SKM-1 (cell line): ENCODE results near the gene CYBRD1.

Source experiments
- DNase-seq: peaks from one replicate; lab custom pipeline; 2025; ENCODE audit not compliant: unreplicated experiment; lab: John Stamatoyannopoulos, UW

CYBRD1 gene

DNA sequence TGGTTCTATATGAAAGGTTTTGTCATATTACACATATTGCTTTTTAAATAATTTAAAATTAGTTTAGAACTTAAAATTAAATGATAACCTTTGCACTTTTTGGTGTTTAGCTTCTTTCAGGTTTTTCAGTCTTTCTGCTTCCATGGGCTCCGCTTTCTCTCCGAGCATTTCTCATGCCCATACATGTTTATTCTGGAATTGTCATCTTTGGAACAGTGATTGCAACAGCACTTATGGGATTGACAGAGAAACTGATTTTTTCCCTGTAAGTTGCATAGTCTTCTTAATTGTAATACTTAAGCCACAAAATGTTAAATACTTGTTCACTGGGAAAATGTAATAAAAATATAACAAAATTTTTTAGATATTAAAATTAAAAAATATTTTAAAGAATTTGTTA, 31.0 kb downstream of the CYBRD1 start:
- DNase-seq = no peak

DNA sequence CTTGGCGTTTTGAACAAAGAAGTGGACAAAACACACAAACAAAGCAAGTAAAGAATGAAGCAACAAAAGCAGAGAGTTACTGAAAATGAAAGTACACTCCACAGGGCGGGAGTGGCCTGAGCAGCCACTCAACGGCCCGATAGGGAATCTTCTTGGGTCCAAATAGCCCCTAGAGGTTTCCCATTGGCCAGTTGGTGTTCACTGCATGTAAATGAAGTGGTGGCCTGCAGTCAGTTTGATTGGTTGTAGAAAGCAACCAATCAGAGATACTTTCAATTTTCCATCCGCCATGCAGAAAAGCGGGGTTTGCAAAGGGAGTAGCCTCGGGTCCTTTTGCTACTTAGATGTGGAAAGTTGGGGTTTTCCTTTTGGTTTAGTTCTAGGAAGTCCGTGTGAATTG, 31.6 kb downstream of the CYBRD1 start:
- DNase-seq = no peak

DNA sequence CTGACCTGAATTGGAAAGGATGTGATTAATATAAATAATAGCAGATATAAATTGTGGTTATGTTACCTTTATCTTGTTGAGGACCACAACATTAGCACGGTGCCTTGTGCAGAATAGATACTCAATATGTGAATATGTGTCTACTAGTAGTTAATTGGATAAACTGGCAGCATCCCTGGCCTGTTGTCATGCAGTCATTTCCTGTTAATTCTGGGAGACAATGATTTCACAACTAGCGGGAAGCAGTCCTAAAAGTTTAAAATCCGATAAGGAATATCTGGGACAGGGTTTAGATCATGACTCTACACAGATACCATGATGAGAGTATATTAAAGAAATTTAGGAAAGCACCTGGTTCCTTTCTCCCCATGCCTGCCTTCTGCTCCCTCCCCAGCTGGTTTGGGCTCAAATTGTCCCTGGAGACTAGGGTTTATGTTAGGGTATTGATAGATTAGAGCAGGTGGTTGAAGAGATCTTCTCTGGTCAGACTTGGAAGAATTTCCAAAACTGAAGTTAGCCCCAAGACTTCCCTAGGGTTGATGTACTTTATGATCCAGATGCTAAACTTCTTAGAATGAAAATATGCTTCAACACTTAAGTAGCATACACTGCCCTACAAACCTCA, 32.8 kb downstream of the CYBRD1 start:
- no peak for DNase-seq

DNA sequence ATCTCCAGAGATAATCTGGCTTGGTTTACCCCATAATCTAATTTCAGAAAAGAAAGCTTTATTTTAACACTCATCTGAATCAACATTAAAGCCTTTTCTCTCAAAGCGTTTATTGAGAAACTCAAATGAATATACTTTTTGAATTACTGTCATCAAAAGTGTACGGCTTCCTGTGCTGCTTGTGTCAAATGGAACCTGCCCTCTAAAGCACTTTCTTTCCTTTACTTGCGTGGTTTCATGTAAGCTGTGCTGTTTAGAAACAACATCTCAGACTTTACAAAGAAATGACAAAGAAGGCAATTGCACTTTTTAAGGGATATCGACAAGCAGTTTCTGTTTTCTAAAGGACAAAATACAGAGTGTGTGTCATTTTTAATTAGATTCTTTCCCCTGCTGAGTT, 35.1 kb downstream of the CYBRD1 start:
- DNase-seq = no peak

DNA sequence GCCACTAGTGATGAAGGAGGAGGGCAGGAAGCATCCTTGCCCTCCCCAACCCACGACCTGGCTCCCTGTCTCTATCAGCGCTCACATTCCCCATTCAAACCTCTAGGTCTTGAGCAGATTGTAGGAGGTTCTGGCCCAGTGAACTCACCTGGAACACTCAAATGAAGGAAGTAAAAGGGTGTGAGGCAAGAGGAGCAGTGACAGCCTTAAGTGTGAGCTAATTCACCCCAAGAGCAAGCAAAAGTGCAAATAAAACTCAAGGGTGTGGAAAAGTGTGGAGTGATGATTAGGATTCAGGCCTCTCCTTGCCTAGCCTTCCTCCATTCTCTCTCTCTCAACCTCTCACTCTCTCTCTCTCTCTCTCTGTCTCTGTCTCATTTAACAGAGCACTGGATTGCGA, 41.0 kb downstream of the CYBRD1 start:
- DNase-seq = no peak

GRCh38 chr2:171564463-171564862, 42.2 kb downstream of the CYBRD1 start:
- DNase-seq = no peak

DNA sequence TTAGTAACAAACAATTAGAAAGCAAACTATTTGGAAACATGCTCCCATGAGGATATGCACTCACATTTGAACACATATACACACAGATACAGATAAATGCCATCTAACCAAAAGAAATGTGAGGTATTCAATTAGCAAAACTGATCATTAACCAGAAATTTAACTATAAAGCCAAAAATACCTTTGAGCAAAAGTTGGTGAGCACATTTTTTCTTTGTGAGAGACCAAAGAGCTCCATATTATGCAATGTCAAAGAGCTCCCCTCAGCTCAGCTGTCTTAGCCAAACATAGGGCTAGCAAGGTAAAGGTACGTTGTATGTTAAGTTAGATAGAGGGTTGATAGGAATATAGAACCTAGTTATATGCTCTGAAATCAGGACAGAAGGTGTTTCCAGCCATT, 43.8 kb downstream of the CYBRD1 start:
- DNase-seq = no peak

GRCh38 chr2:171566753-171567152, 44.5 kb downstream of the CYBRD1 start:
- DNase-seq = no peak

DNA sequence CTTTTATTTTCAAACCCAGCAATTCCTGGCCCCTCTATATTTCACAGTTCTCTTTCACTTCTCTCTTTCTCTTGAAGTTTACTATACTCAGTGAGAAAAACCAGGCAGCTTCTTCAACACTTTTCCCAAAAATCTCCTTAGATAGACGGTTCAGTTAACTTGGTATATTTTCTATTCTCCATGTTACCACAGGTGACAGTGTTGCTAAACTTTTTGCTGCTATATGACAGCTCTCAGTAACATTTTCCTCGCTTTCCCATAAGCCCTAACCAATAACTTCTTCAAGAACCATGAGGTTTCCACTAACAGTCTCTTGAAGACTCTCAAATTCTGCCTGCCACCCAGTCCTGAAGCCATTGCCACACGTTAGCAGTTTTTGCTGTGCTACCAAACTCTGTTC, 45.8 kb downstream of the CYBRD1 start:
- DNase-seq = no peak

- DNase-seq = no peak
Observed at GRCh38 chr2:171571721-171572120, 49.4 kb downstream of the CYBRD1 start.

DNA sequence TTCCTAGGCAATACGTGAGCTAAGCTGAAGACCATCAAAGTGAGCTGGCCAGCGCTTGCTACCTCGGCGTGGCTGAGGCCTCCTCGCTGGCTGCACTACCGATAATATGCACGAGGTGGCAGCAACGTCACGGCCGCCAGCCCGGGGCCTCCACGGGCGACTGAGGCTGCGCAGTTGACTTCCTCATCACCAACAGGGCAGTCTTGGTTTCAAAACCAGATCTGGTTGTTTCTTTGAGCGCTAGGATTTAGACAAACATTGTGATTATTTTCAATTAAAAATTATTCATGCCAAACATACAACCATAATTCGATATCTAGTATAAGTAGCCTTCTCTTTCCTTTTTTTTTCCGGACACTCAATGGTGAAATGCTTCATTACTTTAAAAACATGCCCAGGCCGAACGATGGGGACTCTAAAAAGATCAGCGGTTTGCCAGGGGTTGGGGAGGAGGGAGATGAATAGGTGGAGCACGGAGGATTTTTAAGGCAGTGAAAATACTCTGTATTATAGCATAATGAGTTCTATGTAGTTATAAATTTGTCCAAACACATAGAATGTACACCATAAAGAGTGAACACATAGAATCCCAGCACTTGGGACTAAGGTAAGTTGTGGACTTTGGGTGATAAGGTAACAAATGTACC, 52.0 kb downstream of the CYBRD1 start:
- DNase-seq = no peak

DNA sequence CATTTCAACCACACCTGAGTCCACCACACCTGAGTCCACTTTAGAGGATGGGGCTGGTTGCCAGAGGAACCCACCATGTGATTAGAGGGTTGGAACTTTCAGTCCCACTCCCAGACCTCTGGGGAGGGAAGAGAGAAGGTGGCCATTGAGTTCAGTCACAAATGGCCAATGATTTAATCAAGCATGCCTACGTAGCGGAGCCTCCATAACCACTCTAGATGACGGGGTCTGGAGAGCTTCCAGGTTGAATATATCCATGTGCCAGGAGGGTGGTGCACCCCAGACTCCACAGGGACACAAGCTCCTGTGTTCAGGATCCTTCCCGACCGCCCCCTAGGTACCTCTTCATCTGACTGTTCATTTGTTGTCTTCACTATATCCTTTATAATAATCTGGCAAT, 53.3 kb downstream of the CYBRD1 start:
- DNase-seq = no peak

DNA sequence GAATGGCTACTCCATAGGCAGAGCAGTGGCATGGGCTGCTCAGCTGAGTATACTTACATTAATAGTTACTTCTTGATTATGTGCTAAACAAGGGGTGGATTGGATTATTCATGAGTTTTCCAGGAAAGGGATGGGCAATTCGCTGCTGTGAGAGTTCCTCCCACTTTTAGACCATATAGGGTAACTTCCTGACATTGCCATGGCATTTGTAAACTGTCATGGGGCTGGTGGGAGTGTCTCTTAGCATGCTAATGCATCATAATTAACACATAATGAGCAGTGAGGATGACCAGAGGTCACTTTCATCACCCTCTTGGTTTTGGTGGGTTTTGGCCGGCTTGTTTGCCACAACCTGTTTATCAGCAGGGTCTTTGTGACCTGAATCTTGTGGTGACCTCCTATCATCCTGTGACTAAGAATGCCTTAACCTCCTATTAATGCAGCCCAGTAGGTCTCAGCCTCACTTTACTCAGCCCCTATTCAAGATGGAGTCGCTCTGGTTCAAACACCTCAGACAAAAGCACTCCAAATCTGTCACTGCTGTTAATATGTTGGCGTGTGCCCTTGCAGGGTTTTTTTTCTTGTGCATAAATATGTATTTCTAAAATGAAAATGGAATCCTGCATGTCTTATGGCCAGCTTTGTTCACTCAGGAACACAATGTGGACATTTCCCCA, 56.0 kb downstream of the CYBRD1 start:
- DNase-seq = no peak

GRCh38 chr2:171579481-171579880, 57.2 kb downstream of the CYBRD1 start:
- DNase-seq = no peak

DNA sequence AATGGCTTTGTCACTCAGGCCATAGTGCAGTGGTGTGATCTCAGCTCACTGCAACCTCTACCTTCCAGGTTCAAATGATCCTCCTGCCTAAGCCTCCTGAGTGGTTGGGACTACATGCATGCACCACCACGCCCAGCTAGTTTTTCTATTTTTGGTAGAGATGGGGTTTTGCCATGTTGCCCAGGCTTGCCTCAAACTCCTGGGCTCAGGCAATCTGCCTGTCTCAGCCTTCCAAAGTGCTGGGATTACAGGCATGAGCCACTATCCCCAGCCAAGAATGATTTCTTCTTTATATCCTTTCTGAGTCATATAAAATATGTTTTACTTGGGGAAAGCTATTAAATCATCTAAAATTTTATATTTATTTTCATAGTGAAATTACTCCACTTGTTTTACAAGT, 61.3 kb downstream of the CYBRD1 start:
- no peak for DNase-seq

GRCh38 chr2:171584001-171584400, 61.7 kb downstream of the CYBRD1 start:
- DNase-seq = no peak

DNA sequence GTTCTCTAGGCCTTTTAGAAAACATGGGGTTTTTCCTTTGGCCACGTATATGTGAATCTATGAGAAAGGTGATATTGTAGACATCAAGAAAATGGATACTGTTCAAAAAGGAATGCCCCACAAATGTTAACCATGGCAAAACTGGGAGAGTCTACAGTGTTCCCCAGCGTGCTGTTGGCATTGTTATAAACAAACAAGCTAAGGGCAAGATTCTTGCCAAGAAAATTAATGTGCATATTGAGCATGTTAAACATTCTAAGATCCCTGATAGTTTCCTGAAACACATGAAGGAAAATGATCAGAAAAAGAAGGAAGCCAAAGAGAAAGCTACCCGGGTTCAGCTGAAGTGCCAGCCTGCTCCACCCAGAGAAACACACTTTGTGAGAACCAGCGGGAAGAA, 64.9 kb downstream of the CYBRD1 start:
- no peak for DNase-seq

DNA sequence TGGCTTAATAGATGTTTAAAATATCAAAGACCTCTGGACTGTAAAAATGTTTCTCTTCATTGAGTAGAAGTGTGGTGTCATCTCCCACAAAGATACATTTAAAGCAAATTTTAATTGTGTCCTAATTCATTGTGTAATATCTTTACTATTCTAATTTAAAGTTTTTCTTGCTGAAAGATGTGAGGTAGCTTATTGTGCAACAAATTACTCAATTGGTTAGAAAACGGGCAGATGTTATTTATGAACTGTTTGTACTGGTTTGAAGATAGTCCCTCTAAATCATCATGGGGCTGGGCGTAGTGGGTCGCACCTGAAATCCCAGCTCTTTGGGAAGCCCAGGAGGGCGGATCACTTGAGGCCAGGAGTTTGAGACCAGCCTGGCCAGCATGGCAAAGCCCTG, 65.3 kb downstream of the CYBRD1 start:
- DNase-seq = no peak

DNA sequence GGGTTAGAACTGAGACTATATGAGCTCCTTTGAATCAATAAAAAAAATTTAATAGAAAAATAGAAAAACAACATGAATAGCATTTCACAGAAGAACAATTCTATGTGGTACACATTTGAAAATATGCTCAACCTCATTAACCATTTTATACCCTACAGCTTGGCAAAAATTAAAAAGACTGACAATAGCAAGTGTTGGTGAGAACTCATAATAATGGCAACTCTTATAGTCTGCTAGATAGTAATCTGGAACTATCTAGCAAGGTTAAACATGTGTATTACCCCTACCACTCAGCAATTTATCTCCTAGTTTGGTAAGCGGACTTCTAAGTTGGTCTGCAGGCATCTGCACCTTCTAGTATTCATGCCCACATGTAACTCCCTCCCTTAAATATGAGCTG, 67.8 kb downstream of the CYBRD1 start:
- DNase-seq = no peak

DNA sequence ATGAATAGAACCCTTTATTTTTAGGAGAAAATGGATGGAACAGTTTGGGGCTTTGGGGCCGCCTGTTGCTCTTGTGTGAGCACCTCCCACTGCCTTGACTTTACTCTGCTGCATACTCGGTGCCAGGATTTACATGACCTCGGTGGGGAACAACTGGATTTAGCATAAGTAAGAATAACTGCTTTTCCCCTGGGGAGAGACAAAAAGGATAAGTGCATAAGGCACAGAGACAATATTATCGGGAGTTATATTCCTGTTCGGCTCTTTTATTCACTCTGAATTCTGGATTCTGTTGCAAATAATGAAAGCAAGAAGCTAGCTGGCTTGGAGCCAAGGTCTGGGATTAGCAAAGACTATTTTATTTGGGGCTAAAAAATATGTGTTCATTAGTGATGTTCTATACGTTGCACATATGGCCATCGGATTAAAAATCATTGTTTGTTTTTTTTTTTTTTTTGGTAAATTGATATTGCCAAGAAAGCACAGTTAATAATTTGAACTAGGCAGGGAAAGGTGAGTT, 69.8 kb downstream of the CYBRD1 start:
- no peak for DNase-seq

- no peak for DNase-seq
Observed at GRCh38 chr2:171595456-171595855, 73.2 kb downstream of the CYBRD1 start.

DNA sequence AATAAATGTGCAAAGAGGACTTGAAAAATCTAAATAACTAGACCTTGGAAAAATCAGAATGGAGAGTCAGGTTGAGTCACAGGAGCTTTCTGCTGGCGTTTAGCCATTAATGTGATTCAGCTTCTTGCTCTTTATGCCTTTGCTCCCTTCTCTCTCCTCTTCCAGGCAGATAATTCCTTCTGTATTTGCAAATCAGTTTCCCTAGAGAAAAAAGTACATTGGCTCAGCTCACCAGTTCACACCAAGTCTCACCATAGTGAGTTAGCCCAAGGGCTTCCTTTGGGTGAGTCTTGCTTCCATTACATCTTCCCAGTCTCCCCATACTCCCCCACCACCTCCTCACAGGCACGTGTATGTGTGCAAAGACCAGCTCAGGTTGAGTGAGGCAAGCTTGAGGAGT, 73.6 kb downstream of the CYBRD1 start:
- no peak for DNase-seq
